IMR-90 (cell line): ENCODE results near the gene BMERB1.

Source experiments
- POLR2A ChIP-seq: IDR thresholded peaks from 2 replicates; pipeline ENCODE4 v1.6.1; 2012; ENCODE audit warnings: mild to moderate bottlenecking, low read depth, low read length
- SMC3 ChIP-seq: fragments of 150-350 bp; IDR thresholded peaks from 2 replicates; pipeline ENCODE4 v1.6.1; 2016; ENCODE audit warnings: low read depth, mild to moderate bottlenecking, antibody characterized with exemption, low read length, moderate library complexity
- TF ChIP-seq, protein P1 (sequence below): conservative IDR thresholded peaks from 2 replicates; pipeline ENCODE4 v1.5.1; 2012; ENCODE audit warnings: mild to moderate bottlenecking, low read depth, low read length, improper control_type of control experiment

GRCh38 chr16:15598648-15599190 is 164.3 kb downstream of the BMERB1 start:
- TF ChIP-seq, protein P1, sequence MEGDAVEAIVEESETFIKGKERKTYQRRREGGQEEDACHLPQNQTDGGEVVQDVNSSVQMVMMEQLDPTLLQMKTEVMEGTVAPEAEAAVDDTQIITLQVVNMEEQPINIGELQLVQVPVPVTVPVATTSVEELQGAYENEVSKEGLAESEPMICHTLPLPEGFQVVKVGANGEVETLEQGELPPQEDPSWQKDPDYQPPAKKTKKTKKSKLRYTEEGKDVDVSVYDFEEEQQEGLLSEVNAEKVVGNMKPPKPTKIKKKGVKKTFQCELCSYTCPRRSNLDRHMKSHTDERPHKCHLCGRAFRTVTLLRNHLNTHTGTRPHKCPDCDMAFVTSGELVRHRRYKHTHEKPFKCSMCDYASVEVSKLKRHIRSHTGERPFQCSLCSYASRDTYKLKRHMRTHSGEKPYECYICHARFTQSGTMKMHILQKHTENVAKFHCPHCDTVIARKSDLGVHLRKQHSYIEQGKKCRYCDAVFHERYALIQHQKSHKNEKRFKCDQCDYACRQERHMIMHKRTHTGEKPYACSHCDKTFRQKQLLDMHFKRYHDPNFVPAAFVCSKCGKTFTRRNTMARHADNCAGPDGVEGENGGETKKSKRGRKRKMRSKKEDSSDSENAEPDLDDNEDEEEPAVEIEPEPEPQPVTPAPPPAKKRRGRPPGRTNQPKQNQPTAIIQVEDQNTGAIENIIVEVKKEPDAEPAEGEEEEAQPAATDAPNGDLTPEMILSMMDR, result no peak
- TF ChIP-seq POLR2A, result no peak
- TF ChIP-seq SMC3, result no peak
